Cardiac fibroblast (primary cell): ENCODE results near the gene C11orf91.
"Not testable (repeated sequence)": the region's sequence is repeated elsewhere in the genome, so short reads cannot be mapped to it uniquely, and the experiment has no call there.

ENCODE experiments used
- DNase-seq, 2 donors: peaks; one replicate each; pipeline versions ENCODE4 v3.0.0 to v3.0.0-alpha.2; 2010; ENCODE audit warnings: low read depth in 2 of 2
- H3K4me3 ChIP-seq, 2 donors: replicated peaks in 1 of 2; 1 replicate in 1 of 2; 2 replicates in 1 of 2; pipeline ENCODE4 v1.5.1; 2011; ENCODE audit warnings: low read depth in 2 of 2, low read length in 2 of 2, mild to moderate bottlenecking in 2 of 2, moderate library complexity in 1 of 2
- TF ChIP-seq, protein P1 (sequence below): IDR thresholded peaks from one replicate; pipeline ENCODE4 v1.5.1; 2011; ENCODE audit warnings: low read depth, mild to moderate bottlenecking, low read length, inconsistent platforms

The C11orf91 gene

DNA sequence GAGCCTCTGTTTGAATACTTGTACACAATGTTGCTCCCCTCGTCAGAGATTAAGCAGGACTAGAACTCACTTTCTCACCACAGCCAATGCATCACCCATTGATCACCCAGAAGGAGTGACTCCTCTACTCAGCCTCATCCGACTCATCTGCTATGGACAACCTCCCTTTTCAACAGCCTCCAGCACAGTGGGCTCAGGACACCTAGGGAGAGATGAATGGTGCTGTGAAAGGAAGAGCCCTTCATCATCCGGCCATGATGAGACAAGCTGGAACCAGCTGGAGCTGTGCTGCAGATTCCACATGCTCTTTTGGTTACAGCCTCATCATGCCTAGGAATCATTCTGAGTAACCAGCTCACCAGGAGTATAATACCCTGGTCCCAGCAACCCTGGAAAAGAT is 15.5 kb downstream of the C11orf91 start:
- peak in 1 of 2 donors; percentile 10 for DNase-seq
- TF ChIP-seq, protein P1, sequence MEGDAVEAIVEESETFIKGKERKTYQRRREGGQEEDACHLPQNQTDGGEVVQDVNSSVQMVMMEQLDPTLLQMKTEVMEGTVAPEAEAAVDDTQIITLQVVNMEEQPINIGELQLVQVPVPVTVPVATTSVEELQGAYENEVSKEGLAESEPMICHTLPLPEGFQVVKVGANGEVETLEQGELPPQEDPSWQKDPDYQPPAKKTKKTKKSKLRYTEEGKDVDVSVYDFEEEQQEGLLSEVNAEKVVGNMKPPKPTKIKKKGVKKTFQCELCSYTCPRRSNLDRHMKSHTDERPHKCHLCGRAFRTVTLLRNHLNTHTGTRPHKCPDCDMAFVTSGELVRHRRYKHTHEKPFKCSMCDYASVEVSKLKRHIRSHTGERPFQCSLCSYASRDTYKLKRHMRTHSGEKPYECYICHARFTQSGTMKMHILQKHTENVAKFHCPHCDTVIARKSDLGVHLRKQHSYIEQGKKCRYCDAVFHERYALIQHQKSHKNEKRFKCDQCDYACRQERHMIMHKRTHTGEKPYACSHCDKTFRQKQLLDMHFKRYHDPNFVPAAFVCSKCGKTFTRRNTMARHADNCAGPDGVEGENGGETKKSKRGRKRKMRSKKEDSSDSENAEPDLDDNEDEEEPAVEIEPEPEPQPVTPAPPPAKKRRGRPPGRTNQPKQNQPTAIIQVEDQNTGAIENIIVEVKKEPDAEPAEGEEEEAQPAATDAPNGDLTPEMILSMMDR = no peak
- H3K4me3 ChIP-seq = no peak overlapping the region

DNA sequence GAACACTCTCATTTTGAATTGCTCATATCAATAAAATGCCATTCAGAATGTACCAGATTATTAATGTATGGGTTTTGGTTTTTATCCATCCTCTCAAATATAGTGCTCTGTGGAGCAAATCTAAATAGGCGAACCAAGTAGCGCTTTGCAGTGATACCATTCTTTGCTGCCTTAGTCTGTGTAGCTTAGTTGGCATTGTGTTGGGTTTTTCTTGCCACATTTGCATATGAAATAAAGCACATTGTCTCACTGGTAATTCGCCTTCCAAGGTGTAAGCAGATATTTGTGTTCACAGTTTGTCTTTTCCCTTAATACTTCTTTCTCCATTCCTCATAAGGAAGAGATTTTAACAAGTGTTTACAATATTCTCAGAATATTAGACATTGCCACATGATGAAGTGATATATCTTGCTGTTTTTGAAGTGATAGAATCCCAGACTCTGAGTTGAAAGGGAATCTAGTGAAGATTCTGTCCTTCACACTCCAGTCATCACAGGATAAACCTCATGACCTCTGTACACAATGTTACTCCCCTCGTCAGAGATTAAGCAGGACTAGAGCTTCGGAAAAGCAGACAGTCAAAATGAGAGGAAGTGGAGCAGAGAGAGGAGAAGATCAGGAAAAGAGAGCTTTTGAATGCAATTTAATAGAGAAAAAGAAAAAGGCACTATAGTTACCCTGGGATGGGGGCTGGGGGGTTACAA is 16.5 kb downstream of the C11orf91 start:
- no peak for DNase-seq
- H3K4me3 ChIP-seq = no peak overlapping the region
- TF ChIP-seq, protein P1 = no peak

DNA sequence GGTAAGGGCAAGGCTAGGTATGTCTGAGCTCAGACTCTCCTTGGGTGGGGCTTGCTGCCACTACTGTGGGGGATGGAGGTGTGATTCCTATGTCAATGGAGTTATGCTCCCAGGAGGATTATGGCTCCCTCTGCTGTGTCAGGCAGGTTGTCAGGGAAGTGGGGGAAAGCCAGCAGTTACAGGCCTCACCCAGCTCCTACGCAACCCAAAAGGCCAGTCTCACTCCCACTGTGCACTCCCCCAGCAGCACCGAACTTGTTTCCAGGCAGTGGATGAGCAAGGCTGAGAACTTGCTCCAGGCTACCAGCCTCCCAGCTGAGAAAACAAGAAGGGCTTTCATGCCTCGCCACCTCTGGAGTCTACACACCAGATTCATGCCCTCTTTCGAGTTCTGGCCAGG is 18.2 kb downstream of the C11orf91 start:
- DNase-seq = peak in 1 of 2 donors; percentile 17
- no peak overlapping the region for H3K4me3 ChIP-seq
- TF ChIP-seq, protein P1 = no peak

DNA sequence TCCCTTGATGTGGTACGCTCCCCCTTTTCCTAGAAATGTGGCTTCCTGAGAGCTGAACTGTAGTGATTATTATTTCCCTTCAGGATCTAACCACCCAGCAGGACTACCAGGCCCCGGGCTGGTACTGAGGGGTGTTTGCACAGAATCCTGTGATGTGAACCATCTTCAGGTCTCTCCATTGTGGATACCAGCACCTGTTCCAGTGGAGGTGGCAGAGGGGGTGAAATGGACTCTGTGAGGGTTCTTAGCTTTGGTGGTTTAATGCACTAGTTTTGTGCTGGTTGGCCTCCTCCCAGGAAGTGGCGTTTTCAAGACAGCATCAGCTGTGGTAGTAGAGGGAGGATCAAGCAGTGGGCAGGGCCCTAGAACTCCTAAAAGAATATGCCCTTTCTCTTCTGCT is 18.6 kb downstream of the C11orf91 start:
- TF ChIP-seq, protein P1 = no peak
- DNase-seq = no peak

DNA sequence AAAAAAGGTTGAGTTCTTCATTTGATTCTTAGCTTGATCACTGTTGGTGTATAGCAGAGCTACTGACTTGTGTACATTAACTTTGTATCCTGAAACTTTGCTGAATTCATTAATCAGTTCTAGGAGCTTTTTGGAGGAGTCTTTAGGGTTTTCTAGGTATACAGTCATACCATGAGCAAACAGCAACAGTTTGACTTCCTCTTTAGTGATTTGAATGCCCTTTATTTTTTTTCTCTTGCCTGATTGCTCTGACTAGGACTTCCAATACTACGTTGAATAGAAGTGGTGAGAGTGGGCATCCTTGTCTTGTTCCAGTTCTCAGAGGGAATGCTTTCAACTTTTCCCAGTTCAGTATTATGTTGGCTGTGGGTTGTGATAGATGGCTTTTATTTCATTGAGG is 22.0 kb downstream of the C11orf91 start:
- DNase-seq, H3K4me3 ChIP-seq: not testable (repeated sequence)

More for the DNA sequence above, 18.6 kb downstream of the C11orf91 start:
- H3K4me3 ChIP-seq = no peak overlapping the region

DNA sequence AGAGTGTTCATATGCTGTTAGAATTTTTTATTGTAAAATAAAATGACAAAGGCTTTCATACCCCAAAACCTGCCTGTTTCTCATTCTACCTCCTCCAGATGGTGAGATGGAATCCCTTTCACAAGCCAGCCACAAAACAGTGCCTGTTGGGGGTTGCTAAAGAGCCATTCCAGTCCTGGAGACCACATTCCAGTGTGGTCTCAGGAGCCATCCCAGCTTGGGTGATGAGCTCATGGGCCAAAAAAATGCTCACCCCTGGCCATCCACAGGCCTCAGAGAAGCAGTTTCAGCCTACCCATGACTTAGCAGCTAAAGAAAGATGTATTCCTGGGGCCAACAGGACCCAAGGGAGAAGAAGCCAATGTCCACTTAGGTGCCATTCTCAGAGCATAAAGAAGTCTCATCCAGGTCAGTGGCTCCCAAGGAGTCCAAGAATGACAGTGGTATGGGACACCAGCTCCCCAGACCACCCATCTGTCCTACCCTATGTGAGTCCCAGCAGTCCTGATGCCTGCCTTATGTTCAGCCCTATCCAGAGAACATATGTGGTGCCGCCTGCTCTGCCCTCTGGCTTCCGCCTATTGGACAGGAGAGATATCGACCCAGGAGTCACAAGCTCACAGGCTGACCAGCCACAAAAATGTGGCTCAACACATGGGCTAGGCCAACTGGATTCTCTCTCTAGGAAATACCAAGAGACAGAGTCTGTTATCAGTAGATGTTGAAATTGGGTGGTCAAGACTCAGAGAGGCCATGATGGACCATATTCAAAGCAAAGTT is 26.4 kb downstream of the C11orf91 start:
- TF ChIP-seq, protein P1 = no peak
- no peak overlapping the region for H3K4me3 ChIP-seq
- peak; percentile 32 to 60 for DNase-seq

DNA sequence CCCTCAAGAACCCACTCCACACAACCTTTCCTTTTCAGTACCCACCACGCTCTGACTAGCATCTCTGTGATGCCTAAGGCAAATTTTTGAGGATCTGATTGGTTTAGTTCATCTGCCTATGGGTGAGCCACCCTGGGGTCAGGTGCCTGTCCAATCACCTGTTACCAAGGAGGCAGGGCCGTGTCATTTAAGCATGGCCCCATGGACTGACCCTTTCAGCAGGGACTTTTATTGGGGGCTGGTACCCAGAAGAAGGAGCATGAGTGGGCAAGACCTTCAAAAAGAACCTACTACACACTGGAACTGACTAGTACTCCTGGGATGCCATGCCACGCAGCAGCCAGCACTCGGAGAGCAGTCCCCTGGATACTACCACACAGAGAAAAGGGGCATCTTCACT is 28.4 kb downstream of the C11orf91 start:
- no peak for DNase-seq
- H3K4me3 ChIP-seq = no peak overlapping the region
- TF ChIP-seq, protein P1 = no peak
